H1 (cell line): Measurements from ENCODE around the gene SLC51B. TPM values are rescaled to one million over a fixed set of nuclear protein-coding genes. Genes with fewer than 3 reads are reported as not detected.

Experiments
- BRCA1 ChIP-seq: IDR thresholded peaks from 2 replicates; pipeline ENCODE4 v1.6.1; 2012; ENCODE audit warnings: low read depth, low read length, improper control_type of control experiment
- CBX5 ChIP-seq: fragments of 300-800, 300-1000 bp; sonication (generic); IDR thresholded peaks from 2 replicates; pipeline ENCODE4 v1.7.1; 2016; ENCODE audit warnings: antibody characterized with exemption, low read length, low read depth
- HDAC2 ChIP-seq, 2 experiments: fragments of 300-600 bp in 1 of 2; sonication (generic) in 1 of 2; IDR thresholded peaks; 2 replicates each; pipeline ENCODE4 v1.6.1; 2011 to 2012; ENCODE audit warnings: low read depth in 2 of 2, low read length in 2 of 2, mild to moderate bottlenecking in 2 of 2, moderate library complexity in 2 of 2, borderline replicate concordance in 1 of 2, inconsistent platforms in 1 of 2
- POU5F1 ChIP-seq: IDR thresholded peaks from 2 replicates; pipeline ENCODE4 v1.6.1; 2011; ENCODE audit warnings: low read depth, mild to moderate bottlenecking, low read length, moderate library complexity
- SIRT6 ChIP-seq: IDR thresholded peaks from one replicate; pipeline ENCODE4 v1.7.1; 2012; ENCODE audit warnings: low read length, inconsistent platforms
- TAF7 ChIP-seq: optimal IDR thresholded peaks from 2 replicates; pipeline ENCODE3; 2011; ENCODE audit warnings: low read depth, mild to moderate bottlenecking, inconsistent platforms, low read length, moderate library complexity, borderline replicate concordance
- TCF12 ChIP-seq: IDR thresholded peaks from 2 replicates; pipeline ENCODE4 v1.6.1; 2011; ENCODE audit warnings: low read depth, mild to moderate bottlenecking, low read length
- YY1 ChIP-seq: IDR thresholded peaks from 2 replicates; pipeline ENCODE4 v1.6.1; 2011; ENCODE audit warnings: low read depth, mild to moderate bottlenecking, low read length
- ZNF274 ChIP-seq: IDR thresholded peaks from 2 replicates; pipeline ENCODE4 v1.7.0; 2012; ENCODE audit warnings: low read length, borderline replicate concordance; ENCODE audit errors: extremely low read depth
- polyA plus RNA-seq, 7 experiments: library from polyadenylated mRNA; depleted of rRNA in 3 of 7; stranded (reverse) in 5 of 7; unstranded in 2 of 7; fragments of >200 nt in 5 of 7; fragments of 200-250 nt in 2 of 7; gene quantifications; 1 replicate in 5 of 7; 2 replicates in 1 of 7; 4 replicates in 1 of 7; pipeline versions ENCODE4 v1.2.1 to v1.2.3, GENCODE V29; 2011 to 2013; ENCODE audit warnings: missing spikeins in 2 of 7, mixed read lengths in 2 of 7
- total RNA-seq: library from RNA; stranded (reverse); fragmentation: NEBNext Ultra II Directional; extraction: Animal tissue kit (Norgen Biotek cat#: 25700); gene quantifications from 2 replicates; pipeline ENCODE4 v1.2.1, GENCODE V29; 2021

Gene SLC51B
- total and polyA plus RNA-seq, 2 of the 8 experiments (the other 6 are each of a cell fraction or from before 2014, with no cell fraction given): not detected

GRCh38 chr15:65085207-65085753 is 40.1 kb downstream of the SLC51B start (continued):
- no peak for TF ChIP-seq ZNF274
- no peak for TF ChIP-seq TAF7
- no peak for TF ChIP-seq CBX5
- no peak for TF ChIP-seq YY1
- TF ChIP-seq SIRT6: no peak
- no peak for TF ChIP-seq TCF12
- TF ChIP-seq POU5F1: no peak
- no peak for TF ChIP-seq BRCA1
- TF ChIP-seq HDAC2 (IDR thresholded peaks at IDR 0.05; ENCODE audit: borderline replicate concordance in 1 of 2, low read depth in 2 of 2, low read length in 2 of 2): no peak
